H1 (cell line): ENCODE data around the gene XAGE3.
"Not testable (repeated sequence)": the region's sequence is repeated elsewhere in the genome, so short reads cannot be mapped to it uniquely, and the experiment has no call there.

Experiments
- BRCA1 ChIP-seq: IDR thresholded peaks from 2 replicates; pipeline ENCODE4 v1.6.1; 2012; ENCODE audit warnings: low read depth, low read length, improper control_type of control experiment
- CBX5 ChIP-seq: fragments of 300-800, 300-1000 bp; sonication (generic); IDR thresholded peaks from 2 replicates; pipeline ENCODE4 v1.7.1; 2016; ENCODE audit warnings: antibody characterized with exemption, low read length, low read depth
- EGR1 ChIP-seq: IDR thresholded peaks from 2 replicates; pipeline ENCODE4 v1.6.1; 2011; ENCODE audit warnings: low read depth, low read length, borderline replicate concordance
- EP300 ChIP-seq, 2 experiments: IDR thresholded peaks; 1 replicate in 1 of 2; 2 replicates in 1 of 2; pipeline ENCODE4 v1.6.1; 2011 to 2012; ENCODE audit warnings: low read depth in 2 of 2, low read length in 2 of 2, mild to moderate bottlenecking in 2 of 2, borderline replicate concordance in 1 of 2, inconsistent platforms in 1 of 2, moderate library complexity in 1 of 2
- MAX ChIP-seq: IDR thresholded peaks from 2 replicates; pipeline ENCODE4 v1.6.1; 2012; ENCODE audit warnings: inconsistent platforms
- NRF1 ChIP-seq: IDR thresholded peaks from 2 replicates; pipeline ENCODE4 v1.6.1; 2011; ENCODE audit warnings: mild to moderate bottlenecking, low read depth, low read length, improper control_type of control experiment
- POLR2A ChIP-seq, 2 experiments: IDR thresholded peaks; 1 replicate in 1 of 2; 2 replicates in 1 of 2; pipeline ENCODE4 v1.6.1; 2011; ENCODE audit warnings: low read depth in 2 of 2, low read length in 2 of 2, mild to moderate bottlenecking in 2 of 2; ENCODE audit errors: control extremely low read depth in 1 of 2
- POLR2AphosphoS5 ChIP-seq: IDR thresholded peaks from 2 replicates; pipeline ENCODE4 v1.6.1; 2011; ENCODE audit warnings: low read depth, low read length
- SP1 ChIP-seq: IDR thresholded peaks from 2 replicates; pipeline ENCODE4 v1.6.1; 2011; ENCODE audit warnings: low read depth, low read length
- TEAD4 ChIP-seq: IDR thresholded peaks from 2 replicates; pipeline ENCODE4 v1.6.1; 2012; ENCODE audit warnings: low read depth, low read length, inconsistent platforms, mixed read lengths
- ZNF274 ChIP-seq: IDR thresholded peaks from 2 replicates; pipeline ENCODE4 v1.7.0; 2012; ENCODE audit warnings: low read length, borderline replicate concordance; ENCODE audit errors: extremely low read depth
- TF ChIP-seq, protein P1 (sequence below), 3 experiments: IDR thresholded peaks; 1 replicate in 2 of 3; 2 replicates in 1 of 3; pipeline versions ENCODE4 v1.5.1 to v1.6.1; 2011; ENCODE audit warnings: low read length in 3 of 3, mild to moderate bottlenecking in 3 of 3, inconsistent platforms in 2 of 3, low read depth in 1 of 3, moderate library complexity in 1 of 3; ENCODE audit not compliant: insufficient read depth in 1 of 3; ENCODE audit errors: control extremely low read depth in 1 of 3
- TF ChIP-seq, protein P2 (sequence below): IDR thresholded peaks from 2 replicates; pipeline ENCODE4 v1.6.1; 2012; ENCODE audit warnings: low read length, inconsistent platforms

DNA sequence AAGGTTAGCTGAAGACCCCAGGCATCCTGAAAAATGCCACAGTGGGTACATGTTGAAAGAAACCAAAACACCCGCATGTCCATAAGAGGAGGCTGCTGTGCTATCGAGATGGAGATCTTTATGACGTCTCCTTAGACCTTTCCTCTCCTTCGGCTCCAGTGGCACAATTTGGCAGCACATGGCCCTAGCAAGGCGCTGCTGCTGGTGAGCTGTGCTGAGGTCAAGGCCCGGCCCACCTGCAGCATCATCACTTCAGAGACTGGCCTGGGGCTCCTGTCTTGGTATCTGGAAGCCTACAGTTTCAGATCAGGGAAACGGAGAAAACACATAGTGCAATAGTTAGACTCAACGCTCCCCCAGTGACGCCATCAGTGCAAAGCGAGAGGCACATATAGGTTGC, 7.6 kb upstream of the XAGE3 start:
- TF ChIP-seq, protein P1, sequence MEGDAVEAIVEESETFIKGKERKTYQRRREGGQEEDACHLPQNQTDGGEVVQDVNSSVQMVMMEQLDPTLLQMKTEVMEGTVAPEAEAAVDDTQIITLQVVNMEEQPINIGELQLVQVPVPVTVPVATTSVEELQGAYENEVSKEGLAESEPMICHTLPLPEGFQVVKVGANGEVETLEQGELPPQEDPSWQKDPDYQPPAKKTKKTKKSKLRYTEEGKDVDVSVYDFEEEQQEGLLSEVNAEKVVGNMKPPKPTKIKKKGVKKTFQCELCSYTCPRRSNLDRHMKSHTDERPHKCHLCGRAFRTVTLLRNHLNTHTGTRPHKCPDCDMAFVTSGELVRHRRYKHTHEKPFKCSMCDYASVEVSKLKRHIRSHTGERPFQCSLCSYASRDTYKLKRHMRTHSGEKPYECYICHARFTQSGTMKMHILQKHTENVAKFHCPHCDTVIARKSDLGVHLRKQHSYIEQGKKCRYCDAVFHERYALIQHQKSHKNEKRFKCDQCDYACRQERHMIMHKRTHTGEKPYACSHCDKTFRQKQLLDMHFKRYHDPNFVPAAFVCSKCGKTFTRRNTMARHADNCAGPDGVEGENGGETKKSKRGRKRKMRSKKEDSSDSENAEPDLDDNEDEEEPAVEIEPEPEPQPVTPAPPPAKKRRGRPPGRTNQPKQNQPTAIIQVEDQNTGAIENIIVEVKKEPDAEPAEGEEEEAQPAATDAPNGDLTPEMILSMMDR (IDR thresholded peaks at IDR 0.05; ENCODE audit: control extremely low read depth in 1 of 3, insufficient read depth in 1 of 3, low read depth in 1 of 3, low read length in 3 of 3) = not testable (repeated sequence)
- not testable (repeated sequence) for TF ChIP-seq POLR2A (IDR thresholded peaks at IDR 0.05; ENCODE audit: control extremely low read depth in 1 of 2, low read depth in 2 of 2, low read length in 2 of 2); MAX; EGR1; CBX5; ZNF274; SP1; BRCA1; NRF1; EP300 (IDR thresholded peaks at IDR 0.05; ENCODE audit: borderline replicate concordance in 1 of 2, low read depth in 2 of 2, low read length in 2 of 2); POLR2AphosphoS5; TEAD4
- TF ChIP-seq, protein P2, sequence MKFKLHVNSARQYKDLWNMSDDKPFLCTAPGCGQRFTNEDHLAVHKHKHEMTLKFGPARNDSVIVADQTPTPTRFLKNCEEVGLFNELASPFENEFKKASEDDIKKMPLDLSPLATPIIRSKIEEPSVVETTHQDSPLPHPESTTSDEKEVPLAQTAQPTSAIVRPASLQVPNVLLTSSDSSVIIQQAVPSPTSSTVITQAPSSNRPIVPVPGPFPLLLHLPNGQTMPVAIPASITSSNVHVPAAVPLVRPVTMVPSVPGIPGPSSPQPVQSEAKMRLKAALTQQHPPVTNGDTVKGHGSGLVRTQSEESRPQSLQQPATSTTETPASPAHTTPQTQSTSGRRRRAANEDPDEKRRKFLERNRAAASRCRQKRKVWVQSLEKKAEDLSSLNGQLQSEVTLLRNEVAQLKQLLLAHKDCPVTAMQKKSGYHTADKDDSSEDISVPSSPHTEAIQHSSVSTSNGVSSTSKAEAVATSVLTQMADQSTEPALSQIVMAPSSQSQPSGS = not testable (repeated sequence)
